ENCODE results near the gene RNF13.

GRCh38 chr3:149810846-149811245 is 2.2 kb upstream of the RNF13 start:
- TF ChIP-seq PATZ1 (CRISPR knock-in tag; IDR thresholded peaks at IDR 0.05; ENCODE audit: borderline replicate concordance) (no peak), CREB5 (CRISPR knock-in tag; IDR thresholded peaks at IDR 0.05; ENCODE audit: low read depth) (no peak), ZFP30 (CRISPR knock-in tag; IDR thresholded peaks at IDR 0.05) (no peak), TOX (CRISPR knock-in tag; IDR thresholded peaks at IDR 0.05; ENCODE audit: borderline replicate concordance) (no peak), BACH2 (CRISPR knock-in tag; IDR thresholded peaks at IDR 0.05; ENCODE audit: borderline replicate concordance) (no peak), PPARA (CRISPR knock-in tag; IDR thresholded peaks at IDR 0.05; ENCODE audit: borderline replicate concordance) (no peak), ZFP3 (CRISPR knock-in tag; IDR thresholded peaks at IDR 0.05) (no peak)

Data from SK-N-SH treated with all-trans-retinoic acid at 6 μM for 48 hours (cell line).